Loucy (cell line): ENCODE measurements around the gene LAMA5.

Experiments used
- H2AFZ ChIP-seq: fragments of 200-600 bp; sonication (generic); 2 replicates; pipeline ENCODE4 v1.6.0; 2016; ENCODE audit warnings: antibody characterized with exemption, mild to moderate bottlenecking, low read length, moderate library complexity
- H3F3A ChIP-seq: fragments of 200-600 bp; 2 replicates; pipeline ENCODE4 v1.6.0; 2016; ENCODE audit warnings: antibody characterized with exemption, low read depth, mild to moderate bottlenecking
- H3K27me3 ChIP-seq: fragments of 200-600 bp; sonication (generic); 2 replicates; pipeline ENCODE4 v1.6.1; 2014; ENCODE audit warnings: low read length, mild to moderate bottlenecking; ENCODE audit not compliant: insufficient read depth, poor library complexity, severe bottlenecking
- H3K36me3 ChIP-seq: fragments of 200-600 bp; sonication (generic); 2 replicates; pipeline ENCODE4 v1.6.1; 2016; ENCODE audit warnings: low read length; ENCODE audit not compliant: insufficient read depth
- H3K4me1 ChIP-seq: fragments of 200-600 bp; sonication (generic); 2 replicates; pipeline ENCODE4 v1.5.1; 2014; ENCODE audit warnings: low read length, mild to moderate bottlenecking; ENCODE audit not compliant: insufficient read depth, poor library complexity, severe bottlenecking
- H3K4me2 ChIP-seq: fragments of 200-600 bp; sonication (generic); 2 replicates; pipeline ENCODE4 v1.6.0; 2014; ENCODE audit warnings: antibody characterized with exemption, low read length, low read depth, mild to moderate bottlenecking; ENCODE audit not compliant: poor library complexity, severe bottlenecking
- H3K4me3 ChIP-seq: fragments of 200-600 bp; sonication (generic); 2 replicates; pipeline ENCODE4 v1.5.1; 2014; ENCODE audit warnings: low read length, mild to moderate bottlenecking, mixed read lengths; ENCODE audit not compliant: poor library complexity, severe bottlenecking
- H3K79me2 ChIP-seq: fragments of 200-600 bp; sonication (generic); 2 replicates; pipeline ENCODE4 v1.6.1; 2014; ENCODE audit warnings: low read length; ENCODE audit not compliant: insufficient read depth
- H3K9ac ChIP-seq: fragments of 200-600 bp; sonication (generic); 2 replicates; pipeline ENCODE4 v1.6.0; 2014; ENCODE audit warnings: mild to moderate bottlenecking, low read depth, low read length, moderate library complexity; ENCODE audit not compliant: poor library complexity, severe bottlenecking
- H3K9me2 ChIP-seq: fragments of 200-600 bp; sonication (generic); replicated peaks from 2 replicates; pipeline ENCODE4 v1.6.1; 2016; ENCODE audit warnings: low read depth, low read length, mixed read lengths
- H3K9me3 ChIP-seq: fragments of 200-600 bp; sonication (generic); 2 replicates; pipeline ENCODE4 v1.6.1; 2014; ENCODE audit warnings: mild to moderate bottlenecking, antibody characterized with exemption, low read length, low read depth; ENCODE audit not compliant: insufficient read depth
- H4K20me1 ChIP-seq: fragments of 200-600 bp; sonication (generic); 2 replicates; pipeline ENCODE4 v1.6.0; 2014; ENCODE audit warnings: antibody characterized with exemption, low read length, mild to moderate bottlenecking; ENCODE audit not compliant: insufficient read depth, poor library complexity, severe bottlenecking
- EZH2phosphoT487 ChIP-seq: fragments of 200-600 bp; IDR thresholded peaks from 2 replicates; pipeline ENCODE4 v1.6.1; 2018; ENCODE audit warnings: antibody characterized with exemption, mild to moderate bottlenecking, moderate library complexity, borderline replicate concordance
- TF ChIP-seq, protein P1 (sequence below): fragments of 200-600 bp; sonication (generic); conservative IDR thresholded peaks from 2 replicates; pipeline ENCODE4 v1.5.1; 2014; ENCODE audit warnings: mild to moderate bottlenecking, antibody characterized with exemption, low read length

Gene LAMA5

DNA sequence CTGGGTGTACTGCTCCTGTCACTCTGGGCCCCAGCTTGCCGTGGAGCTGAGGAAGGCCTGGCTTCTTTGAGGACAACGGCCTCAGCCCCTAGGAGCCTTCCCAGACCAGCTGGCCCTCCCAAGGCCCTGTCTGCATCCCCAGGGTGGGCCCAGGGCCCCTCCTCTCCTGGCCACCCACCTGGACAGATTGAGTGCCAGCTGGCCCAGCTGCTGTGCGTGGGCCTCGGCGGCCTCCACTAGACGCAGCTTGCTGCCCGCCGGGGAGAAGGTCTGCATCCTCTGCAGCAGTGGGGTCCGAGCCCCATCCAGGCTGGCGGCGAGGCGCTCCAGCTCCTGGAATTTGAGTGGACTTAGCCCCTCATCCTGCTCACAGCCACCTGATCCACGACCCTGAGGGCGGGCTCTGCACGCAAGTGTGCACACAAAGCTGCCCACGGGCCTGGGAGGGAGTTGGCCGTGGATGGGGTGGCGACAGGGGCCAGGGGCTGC, 49.9 kb downstream of the LAMA5 start:
- Histone ChIP-seq H3K9ac (no peak overlapping the region), H3K79me2 (no peaks in the 10 kb centered on the region), H3K9me3 (no peaks in the 10 kb centered on the region), H3K36me3 (no peaks in the 10 kb centered on the region), H3K4me2 (no peak overlapping the region), H3F3A (no peaks in the 10 kb centered on the region), H2AFZ (no peak overlapping the region), H3K27me3 (no peaks in the 10 kb centered on the region), H3K9me2 (no peaks in the 10 kb centered on the region), H3K4me3 (no peak overlapping the region), H3K4me1 (no peaks in the 10 kb centered on the region), H4K20me1 (no peaks in the 10 kb centered on the region)
- TF ChIP-seq, protein P1, sequence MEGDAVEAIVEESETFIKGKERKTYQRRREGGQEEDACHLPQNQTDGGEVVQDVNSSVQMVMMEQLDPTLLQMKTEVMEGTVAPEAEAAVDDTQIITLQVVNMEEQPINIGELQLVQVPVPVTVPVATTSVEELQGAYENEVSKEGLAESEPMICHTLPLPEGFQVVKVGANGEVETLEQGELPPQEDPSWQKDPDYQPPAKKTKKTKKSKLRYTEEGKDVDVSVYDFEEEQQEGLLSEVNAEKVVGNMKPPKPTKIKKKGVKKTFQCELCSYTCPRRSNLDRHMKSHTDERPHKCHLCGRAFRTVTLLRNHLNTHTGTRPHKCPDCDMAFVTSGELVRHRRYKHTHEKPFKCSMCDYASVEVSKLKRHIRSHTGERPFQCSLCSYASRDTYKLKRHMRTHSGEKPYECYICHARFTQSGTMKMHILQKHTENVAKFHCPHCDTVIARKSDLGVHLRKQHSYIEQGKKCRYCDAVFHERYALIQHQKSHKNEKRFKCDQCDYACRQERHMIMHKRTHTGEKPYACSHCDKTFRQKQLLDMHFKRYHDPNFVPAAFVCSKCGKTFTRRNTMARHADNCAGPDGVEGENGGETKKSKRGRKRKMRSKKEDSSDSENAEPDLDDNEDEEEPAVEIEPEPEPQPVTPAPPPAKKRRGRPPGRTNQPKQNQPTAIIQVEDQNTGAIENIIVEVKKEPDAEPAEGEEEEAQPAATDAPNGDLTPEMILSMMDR, result no peak
- TF ChIP-seq EZH2phosphoT487, result no peak

DNA sequence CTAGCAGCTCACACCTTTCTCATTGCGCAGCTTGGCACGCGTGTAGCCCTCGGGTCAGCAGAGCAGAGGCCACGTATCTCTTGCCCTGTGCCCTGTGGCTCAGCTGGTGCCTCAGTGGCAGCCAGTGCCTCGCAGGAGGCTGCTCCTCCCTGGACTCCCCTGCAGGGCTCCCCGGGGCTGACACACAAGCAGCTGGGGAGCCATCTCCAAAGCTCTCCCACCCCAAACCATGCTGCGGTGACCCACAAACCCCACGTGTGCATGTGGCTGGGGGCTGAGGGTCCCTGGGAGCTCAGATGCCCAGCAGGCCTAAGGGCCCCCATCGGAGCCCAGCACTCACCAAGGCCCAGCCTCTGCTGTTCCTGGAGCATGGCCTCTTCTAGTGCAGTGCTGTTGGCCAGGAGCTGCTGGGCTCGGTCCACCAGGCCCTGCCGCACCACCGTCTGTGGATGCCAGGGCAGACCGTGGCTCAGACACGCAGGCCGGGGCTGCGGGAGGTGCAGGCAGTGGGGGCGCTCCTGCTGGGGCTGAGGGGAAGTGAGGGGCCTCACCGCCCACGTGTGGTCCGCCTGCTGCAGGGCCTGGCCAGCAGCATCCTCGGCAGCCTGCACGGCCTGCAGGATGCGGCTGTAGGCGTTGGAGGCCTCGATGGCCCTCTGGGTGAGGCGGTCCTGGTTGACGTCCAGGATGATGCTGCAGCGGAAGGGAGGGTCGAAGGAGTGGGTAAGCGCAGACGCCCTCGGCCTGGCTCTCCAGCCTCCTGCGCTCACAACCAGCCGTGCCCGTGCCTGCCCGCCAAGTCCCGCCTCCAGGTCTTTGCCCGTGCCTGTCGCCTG, 50.6 kb downstream of the LAMA5 start:
- H3K27me3 ChIP-seq, result no peaks in the 10 kb centered on the region
- no peaks in the 10 kb centered on the region for H3K4me1 ChIP-seq
- no peak for TF ChIP-seq EZH2phosphoT487
- TF ChIP-seq, protein P1, result no peak
- no peaks in the 10 kb centered on the region for H3F3A ChIP-seq
- H3K36me3 ChIP-seq, result no peaks in the 10 kb centered on the region
- H3K9me3 ChIP-seq, result no peaks in the 10 kb centered on the region
- H2AFZ ChIP-seq, result no peak overlapping the region
- H3K9me2 ChIP-seq, result no peaks in the 10 kb centered on the region
- H3K79me2 ChIP-seq, result no peaks in the 10 kb centered on the region
- H4K20me1 ChIP-seq, result no peaks in the 10 kb centered on the region
- H3K9ac ChIP-seq, result no peak overlapping the region
- no peak overlapping the region for H3K4me3 ChIP-seq
- no peak overlapping the region for H3K4me2 ChIP-seq

DNA sequence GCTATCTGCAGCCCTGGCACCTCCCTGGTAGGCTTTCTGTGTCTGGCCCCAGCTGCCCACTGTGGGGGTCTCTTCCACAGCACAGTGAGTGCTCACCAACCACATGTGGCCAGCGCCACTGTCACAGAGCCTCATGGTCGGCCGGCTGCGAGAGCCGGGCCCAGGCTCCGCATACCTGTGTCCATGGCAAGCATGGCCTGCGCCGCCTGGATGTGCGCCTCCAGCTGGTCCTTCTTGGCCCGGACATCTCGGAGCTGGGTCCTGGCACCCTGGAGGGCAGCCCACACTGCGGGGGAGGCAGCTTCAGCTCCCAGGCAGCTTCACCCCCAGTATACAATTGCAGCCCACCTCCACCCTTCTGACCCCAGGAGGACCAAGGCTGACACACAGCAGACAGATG, 51.3 kb downstream of the LAMA5 start:
- Histone ChIP-seq H3K4me3 (no peak overlapping the region), H2AFZ (no peak overlapping the region), H3K79me2 (no peaks in the 10 kb centered on the region), H3K9me2 (no peaks in the 10 kb centered on the region), H4K20me1 (no peaks in the 10 kb centered on the region), H3K27me3 (no peaks in the 10 kb centered on the region), H3F3A (no peaks in the 10 kb centered on the region), H3K36me3 (no peaks in the 10 kb centered on the region), H3K9me3 (no peaks in the 10 kb centered on the region), H3K9ac (no peak overlapping the region), H3K4me1 (no peaks in the 10 kb centered on the region), H3K4me2 (no peak overlapping the region)
- no peak for TF ChIP-seq EZH2phosphoT487
- TF ChIP-seq, protein P1, result no peak
